GM21526 (cell line): Measurements from ENCODE around the gene IMPDH2.
A peak's percentile ranks its signal among the peaks of the same experiment; 100 is the strongest.
"Not testable (repeated sequence)": the region's sequence is repeated elsewhere in the genome, so short reads cannot be mapped to it uniquely, and the experiment has no call there.

ENCODE experiments used
- ATAC-seq: cut with Tn5 transposase; IDR thresholded peaks from one replicate; pipeline ENCODE4 v1.9.1; 2021; ENCODE audit warnings: moderate library complexity; ENCODE audit not compliant: unreplicated experiment, low FRiP score

IMPDH2 gene

GRCh38 chr3:49021813-49022687 is 7.1 kb downstream of the IMPDH2 start, which contains the start of gene NDUFAF3:
TSS of gene NDUFAF3 (plus strand) at chr3:49022121. CDS start at chr3:49022145, 24 bp downstream.
- peak; percentile 46 for ATAC-seq

DNA sequence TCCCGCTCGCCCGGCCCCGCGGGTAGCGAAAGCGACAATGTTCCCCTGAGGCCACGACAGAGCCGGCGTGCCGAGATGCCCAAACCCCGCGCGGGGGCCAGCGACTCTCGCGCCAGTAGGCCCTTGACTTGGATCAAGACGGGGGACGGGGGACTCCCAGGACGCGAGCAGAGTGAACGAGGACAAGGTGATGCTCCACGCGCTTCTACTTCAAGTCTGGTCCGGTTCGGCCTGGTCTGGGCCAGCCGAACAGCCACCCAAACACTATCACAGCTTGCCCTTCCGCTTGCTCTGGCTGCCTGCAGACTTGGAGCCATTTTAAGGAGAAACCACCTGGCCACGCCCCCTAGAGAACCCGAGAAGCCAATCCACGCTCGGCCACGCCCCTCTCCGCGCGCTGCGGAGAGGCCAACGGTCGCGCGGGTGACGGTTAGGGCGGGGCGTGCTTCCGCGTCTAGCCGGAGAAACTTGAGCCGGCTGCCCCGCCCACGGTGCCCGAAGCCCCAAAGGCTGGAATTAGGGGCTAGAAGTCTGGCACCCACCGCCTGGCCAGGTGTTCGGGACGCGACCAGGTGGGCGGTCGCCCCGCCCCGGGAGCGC is 7.9 kb downstream of the IMPDH2 start:
- peak; percentile 40 for ATAC-seq

DNA sequence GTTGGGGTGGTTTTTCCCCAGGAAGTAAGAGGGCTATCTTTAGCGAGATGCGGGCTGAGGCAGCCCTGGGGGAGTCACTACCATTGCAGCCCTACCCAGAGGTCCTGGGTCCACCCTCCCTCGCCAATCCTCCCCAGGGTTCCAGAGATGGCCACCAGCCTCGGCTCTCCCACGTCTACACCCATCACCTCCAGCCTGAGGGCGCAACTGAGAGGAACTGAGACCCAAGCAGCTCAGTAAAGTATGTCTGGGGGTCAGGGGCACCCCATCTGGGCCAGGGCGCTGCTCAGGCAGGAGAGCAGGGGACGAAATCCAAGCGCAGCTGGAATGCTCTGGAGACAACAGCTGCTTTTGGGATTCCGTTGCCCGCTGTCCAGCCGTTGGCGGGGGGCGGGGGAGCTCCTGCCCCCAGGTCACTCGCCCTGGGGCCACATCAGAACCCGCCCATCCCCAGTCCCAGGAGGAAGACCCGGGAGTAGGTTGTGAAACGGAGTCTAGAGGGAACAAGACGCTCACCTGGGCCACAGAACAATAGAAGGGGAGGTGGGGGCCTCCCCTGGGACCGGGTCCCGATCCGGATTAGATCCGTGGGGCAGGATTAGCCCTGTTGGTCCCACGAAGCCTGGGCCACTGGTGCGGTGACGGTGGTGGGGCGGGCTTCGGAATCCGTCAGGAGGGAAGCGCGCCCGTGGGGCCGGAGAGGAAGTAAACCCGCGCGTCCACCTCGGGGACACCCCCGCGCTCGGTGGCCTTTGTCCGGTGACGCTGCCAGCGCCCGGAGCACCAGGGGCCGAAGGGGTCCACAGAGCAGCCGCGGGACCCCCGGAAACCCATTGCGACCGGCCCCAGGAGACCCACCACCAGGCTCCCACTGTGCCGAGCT is 8.6 kb downstream of the IMPDH2 start:
- peak; percentile 1 for ATAC-seq

DNA sequence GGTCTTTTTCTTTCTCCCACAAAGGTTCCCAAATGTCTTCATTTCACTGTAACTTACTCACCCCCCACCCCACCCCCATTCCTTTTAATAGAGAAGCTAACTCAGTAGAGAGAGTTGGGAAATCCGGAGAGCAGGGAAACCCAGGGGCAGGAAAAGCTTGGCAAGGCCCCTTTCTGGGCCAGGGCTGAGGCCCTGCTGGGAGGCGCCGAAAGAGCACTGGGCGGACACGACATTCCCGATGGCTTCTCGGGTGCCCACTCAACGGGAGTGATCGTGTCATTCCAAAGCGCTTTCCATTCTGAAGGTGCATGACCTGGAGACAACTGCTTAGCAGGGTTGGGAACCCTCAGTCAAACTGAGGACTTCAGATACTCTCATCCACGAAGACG is 9.3 kb downstream of the IMPDH2 start:
- ATAC-seq = no peak

DNA sequence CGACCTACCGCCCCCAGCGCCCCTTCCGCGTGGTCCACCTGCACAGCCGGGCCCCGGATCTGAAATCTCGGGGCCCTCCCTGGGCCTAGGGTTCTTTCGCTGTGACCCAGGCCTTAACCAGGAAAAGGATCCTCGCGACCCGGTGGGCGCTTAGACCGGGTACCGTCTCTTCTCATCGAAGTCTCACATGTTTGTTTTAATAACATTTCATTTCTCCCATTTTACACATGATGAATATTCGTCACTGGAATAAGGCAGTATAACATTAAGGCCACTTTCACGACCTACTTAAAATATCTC is 10.5 kb downstream of the IMPDH2 start:
- no peak for ATAC-seq

DNA sequence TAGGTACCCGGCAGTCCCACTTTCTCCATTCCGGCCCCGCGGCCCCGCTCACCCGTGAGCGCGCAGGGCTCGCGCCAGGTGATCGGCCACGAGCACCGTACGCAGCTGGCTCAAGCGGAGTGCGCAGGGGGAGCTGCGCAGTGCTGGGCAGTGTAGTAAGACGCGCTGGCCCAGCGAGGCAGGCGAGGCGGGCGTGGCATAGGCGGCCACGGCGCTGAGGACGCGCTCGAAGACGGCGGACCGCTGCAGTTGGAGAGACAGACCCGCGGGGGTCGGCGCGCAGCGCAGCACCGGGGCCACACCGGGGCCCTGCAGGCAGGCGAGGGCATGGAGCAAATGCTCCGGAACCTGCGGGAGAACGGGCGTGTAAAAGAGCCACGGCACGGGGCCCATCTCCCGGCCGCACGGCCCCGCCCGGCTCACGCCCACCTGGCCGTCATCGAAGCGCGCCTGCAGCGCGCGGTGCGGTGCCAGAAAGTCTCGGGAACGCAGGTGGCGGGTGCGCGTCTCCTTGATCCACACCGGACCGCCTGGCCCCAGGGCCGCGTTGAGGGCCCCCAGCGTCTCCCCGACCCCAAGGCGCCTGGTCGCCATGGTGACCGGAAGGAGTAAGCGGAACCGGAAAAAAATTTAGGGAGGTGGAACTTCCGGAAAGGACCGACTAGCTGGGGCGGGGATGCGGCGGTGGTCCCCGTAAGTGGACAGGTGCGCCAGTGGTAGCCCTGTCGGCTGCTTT is 11.1 kb downstream of the IMPDH2 start, which contains the start of gene DALRD3:
TSS of gene DALRD3 (minus strand) at position 610 of the 736 bp plus-strand sequence. CDS start at position 594, 16 bp downstream.
- ATAC-seq = no peak

- no peak for ATAC-seq
Measured at GRCh38 chr3:49017229-49017970, 11.8 kb downstream of the IMPDH2 start.

DNA sequence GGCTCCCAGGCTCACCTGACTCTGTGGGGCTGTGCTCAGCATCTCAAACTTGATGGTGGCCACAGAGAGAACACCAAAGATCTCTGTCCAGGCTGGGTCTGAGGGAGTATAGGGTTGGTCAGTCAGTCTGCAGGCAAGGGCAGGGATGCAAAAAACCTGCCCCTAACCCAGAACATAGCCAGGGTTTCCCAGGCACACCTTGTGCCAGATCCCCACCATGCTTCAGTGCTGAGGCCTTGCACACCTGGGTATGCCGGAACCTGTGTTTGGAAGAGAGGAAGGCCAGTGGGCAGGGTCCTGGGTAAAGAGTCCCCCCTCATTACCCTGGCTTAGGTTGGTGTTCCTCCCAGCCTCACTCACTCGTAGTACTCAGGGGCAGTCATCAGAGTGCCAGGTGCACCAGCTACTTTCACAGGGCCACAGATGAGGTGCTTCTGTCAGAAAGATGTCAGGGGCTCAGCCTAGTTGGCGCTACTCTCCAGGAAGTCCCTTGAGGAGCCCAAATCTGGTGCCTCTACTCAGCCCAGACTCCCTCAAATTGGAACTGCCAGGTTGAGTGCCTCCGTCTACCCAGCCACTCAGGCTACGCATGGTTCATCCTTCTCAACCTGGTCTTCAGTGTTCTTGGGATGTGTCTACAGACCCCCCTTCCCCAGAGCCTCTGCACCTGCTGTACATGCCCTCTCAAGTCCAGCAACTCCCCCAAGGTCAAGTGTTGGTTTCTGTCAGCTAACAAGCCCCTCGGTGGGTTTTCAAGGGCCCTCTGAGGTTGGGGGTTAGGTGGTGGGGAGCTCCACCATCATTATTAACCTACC is 12.6 kb downstream of the IMPDH2 start:
- ATAC-seq = no peak

- ATAC-seq = no peak
Measured at GRCh38 chr3:49015765-49016164, 13.4 kb downstream of the IMPDH2 start.

DNA sequence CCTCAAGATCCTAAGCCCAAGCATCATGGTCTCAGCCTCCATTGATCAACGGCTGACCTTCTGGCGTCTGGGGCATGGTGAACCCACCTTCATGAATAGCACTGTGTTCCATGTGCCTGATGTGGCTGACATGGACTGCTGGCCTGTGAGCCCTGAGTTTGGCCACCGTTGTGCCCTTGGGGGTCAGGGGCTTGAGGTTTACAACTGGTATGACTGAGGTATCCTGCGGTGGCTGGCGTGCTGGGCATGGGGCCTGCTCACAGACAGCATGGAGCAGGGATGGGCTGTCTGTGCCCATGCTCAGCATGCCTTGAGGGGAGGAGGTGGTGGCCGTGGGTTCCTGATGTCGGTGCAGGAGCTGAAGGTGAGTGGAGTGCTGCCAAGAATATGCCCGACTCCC is 14.1 kb downstream of the IMPDH2 start:
- no peak for ATAC-seq

DNA sequence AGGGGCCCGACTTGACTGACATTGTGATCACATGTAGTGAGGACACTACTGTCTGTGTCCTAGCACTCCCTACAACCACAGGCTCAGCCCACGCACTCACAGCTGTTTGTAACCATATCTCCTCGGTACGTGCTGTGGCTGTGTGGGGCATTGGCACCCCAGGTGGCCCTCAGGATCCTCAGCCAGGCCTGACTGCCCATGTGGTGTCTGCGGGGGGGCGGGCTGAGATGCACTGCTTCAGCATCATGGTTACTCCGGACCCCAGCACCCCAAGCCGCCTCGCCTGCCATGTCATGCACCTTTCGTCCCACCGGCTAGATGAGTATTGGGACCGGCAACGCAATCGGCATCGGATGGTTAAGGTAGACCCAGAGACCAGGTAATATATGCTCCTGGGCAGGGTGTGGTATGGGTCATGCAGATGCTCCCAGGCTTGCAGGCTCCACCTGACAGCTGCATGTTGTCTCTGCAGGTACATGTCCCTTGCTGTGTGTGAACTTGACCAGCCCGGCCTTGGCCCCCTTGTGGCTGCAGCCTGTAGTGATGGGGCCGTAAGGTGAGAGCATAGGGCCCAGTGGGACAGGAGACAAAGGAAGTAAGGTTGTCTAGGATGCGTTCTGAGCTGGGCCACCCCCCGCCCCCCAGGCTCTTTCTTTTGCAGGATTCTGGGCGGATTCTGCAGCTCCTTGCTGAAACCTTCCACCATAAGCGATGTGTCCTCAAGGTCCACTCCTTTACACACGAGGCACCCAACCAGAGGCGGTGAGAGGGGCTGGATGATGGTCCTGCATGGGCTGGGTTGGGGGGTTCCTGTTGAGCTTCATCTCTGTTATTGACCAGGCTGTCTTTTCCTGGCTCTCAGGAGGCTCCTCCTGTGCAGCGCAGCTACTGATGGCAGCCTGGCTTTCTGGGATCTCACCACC is 15.2 kb downstream of the IMPDH2 start:
- no peak for ATAC-seq

DNA sequence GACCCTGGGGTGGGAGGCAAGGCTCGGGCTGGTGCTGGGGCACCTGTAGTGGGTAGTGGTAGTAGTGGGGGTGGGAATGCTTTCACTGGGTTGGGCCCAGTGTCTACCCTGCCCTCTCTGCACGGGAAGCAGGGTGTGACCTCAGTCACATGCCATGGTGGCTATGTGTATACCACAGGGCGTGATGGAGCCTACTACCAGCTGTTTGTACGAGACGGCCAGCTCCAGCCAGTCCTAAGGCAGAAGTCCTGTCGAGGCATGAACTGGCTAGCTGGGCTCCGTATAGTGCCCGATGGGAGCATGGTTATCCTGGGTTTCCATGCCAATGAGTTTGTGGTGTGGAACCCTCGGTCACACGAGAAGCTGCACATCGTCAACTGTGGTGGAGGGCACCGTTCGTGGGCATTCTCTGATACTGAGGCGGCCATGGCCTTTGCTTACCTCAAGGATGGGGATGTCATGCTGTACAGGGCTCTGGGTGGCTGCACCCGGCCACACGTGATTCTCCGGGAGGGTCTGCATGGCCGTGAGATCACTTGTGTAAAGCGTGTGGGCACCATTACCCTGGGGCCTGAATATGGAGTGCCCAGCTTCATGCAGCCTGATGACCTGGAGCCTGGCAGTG is 16.0 kb downstream of the IMPDH2 start:
- ATAC-seq = no peak

DNA sequence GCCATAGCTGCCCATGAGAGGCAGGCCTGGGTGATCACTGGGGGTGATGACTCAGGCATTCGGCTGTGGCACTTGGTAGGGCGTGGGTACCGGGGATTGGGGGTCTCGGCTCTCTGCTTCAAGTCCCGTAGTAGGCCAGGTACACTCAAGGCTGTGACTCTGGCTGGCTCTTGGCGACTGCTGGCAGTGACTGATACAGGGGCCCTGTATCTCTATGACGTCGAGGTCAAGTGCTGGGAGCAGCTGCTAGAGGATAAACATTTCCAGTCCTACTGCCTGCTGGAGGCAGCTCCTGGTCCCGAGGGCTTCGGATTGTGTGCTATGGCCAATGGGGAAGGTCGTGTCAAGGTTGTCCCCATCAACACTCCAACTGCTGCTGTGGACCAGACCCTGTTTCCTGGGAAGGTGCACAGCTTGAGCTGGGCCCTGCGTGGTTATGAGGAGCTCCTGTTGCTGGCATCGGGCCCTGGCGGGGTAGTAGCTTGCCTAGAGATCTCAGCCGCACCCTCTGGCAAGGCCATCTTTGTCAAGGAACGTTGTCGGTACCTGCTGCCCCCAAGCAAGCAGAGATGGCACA is 16.7 kb downstream of the IMPDH2 start:
- ATAC-seq = no peak

DNA sequence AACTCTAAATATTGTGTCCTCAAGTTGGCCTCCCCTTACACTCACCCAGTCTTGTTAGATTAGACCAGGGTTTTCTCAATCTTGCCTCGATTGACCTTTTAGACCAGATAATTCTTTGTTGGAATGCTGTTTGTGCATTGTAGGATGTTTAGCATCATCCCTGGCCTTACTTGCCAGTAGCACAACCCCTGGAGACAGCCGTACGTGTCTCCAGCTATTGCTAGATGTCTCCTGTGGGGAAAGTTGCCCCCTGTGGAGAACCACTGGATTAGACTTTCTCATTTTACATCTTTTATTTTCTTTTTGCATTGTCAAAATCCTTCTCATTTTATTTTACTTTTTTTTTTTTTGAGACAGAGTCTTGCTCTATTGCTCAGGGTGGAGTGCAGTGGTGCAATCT is 19.8 kb downstream of the IMPDH2 start:
- ATAC-seq = no peak

- not testable (repeated sequence) for ATAC-seq
Measured at GRCh38 chr3:49008627-49009026, 20.6 kb downstream of the IMPDH2 start.

DNA sequence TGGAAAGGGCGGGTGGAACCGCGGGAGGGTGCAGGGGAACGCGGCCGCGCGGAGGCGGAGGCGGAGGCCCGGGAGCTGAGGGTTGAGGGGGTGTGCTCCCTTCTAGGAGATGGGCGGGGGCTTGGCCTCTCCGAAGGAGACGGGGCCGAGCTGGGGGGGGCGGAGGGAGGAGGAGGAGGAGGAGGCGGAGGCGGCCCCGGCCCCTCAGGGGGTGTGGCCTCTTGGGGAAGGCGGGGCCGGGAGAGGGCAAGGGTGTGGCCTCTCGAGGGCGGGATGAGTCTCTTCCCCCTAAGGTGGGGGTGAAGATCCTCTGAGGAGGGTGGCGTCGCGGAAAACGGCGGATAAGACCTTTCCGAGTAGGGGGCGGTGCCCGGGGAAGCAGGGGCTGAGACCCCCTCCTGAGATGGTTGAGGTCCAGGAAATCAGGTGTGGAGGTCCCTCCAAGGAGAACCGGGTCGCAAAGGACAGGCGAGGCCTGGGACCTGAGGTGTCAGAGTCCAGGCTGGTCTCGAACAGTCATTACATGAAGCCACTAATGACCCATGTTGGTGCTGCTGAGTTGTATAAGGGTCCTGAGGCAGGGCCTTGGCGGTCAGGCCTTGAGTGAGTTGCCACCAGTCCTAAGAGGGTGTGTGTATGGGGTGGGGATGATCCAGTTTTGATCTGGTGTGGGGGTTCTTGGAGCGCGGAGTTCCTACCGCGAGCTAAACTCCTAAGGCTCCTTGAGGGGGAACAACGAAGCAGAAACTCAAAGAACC is 21.2 kb downstream of the IMPDH2 start:
- peak; percentile 21 for ATAC-seq
